ENCODE data around the gene SAPCD2.

The SAPCD2 gene

GRCh38 chr9:137112564-137113384 lies 42.4 kb upstream of the SAPCD2 start:
- Histone ChIP-seq H3K4me3 (ENCODE audit: low read length in 2 of 2) (no peak overlapping the region), H3K9me3 (ENCODE audit: control insufficient read depth in 2 of 2, low read length in 2 of 2) (no peaks in the 10 kb centered on the region), H3K27ac (ENCODE audit: low read length) (no peak overlapping the region), H3K27me3 (ENCODE audit: control insufficient read depth in 1 of 2, insufficient read depth in 2 of 2, low read length in 2 of 2) (peaks cover 0 to 5% of the 10 kb centered on the region in 2 donors), H3K36me3 (ENCODE audit: control insufficient read depth in 2 of 2, insufficient read depth in 2 of 2, low read length in 2 of 2) (peaks cover 0 to 9% of the 10 kb centered on the region in 2 donors), H3K9ac (ENCODE audit: low read length in 2 of 2) (no peak overlapping the region), H3K4me1 (ENCODE audit: control insufficient read depth, insufficient read depth, low read length) (peaks cover 6% of the 10 kb centered on the region)

GRCh38 chr9:137111788-137112563 lies 41.6 kb upstream of the SAPCD2 start:
- no peak overlapping the region for H3K9ac ChIP-seq (ENCODE audit: low read length in 2 of 2)
- H3K36me3 ChIP-seq (ENCODE audit: control insufficient read depth in 2 of 2, insufficient read depth in 2 of 2, low read length in 2 of 2): peaks cover 0 to 11% of the 10 kb centered on the region in 2 donors
- peaks cover 0 to 5% of the 10 kb centered on the region in 2 donors for H3K27me3 ChIP-seq (ENCODE audit: control insufficient read depth in 1 of 2, insufficient read depth in 2 of 2, low read length in 2 of 2)
- no peaks in the 10 kb centered on the region for H3K9me3 ChIP-seq (ENCODE audit: control insufficient read depth in 2 of 2, low read length in 2 of 2)
- H3K27ac ChIP-seq (ENCODE audit: low read length): no peak overlapping the region
- H3K4me1 ChIP-seq (ENCODE audit: control insufficient read depth, insufficient read depth, low read length): peaks cover 6% of the 10 kb centered on the region
- no peak overlapping the region for H3K4me3 ChIP-seq (ENCODE audit: low read length in 2 of 2)

DNA sequence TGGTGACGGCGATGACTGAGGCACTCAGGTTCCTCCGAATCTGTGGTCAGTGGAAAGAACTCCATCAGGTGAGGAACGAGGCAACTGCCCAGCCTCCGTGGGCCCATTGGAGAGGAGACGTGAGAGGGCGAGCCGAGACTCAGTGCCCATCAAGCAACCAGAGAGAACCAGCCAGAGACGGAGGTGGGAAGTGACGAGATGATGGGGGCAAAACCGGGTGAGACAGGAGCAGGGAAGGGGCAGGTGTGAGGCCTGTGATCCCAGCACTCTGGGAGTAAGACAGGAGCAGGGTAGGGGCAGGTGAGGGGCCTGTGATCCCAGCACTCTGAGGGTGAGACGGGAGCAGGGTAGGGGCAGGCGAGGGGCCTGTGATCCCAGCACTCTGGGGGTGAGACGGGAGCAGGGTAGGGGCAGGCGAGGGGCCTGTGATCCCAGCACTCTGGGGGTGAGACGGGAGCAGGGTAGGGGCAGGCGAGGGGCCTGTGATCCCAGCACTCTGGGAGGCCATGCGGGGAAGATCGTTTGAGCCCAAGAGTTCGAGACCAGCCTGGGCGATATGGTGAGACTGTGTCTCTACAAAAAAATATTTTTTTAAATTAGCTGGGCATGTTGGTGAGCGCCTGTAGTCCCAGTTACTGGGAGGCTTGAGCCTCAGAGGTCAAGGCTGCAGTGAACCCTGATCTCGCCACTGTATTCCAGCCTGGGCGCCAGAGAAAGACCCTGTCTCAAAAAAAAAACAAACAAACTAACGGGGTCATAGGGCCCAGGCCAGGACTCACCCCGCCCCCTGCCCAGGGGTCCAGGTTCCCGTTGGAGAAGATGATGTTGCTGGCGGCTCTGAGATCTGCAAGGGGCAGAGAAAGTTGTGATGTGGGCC lies 40.8 kb upstream of the SAPCD2 start:
- Histone ChIP-seq H3K4me1 (ENCODE audit: control insufficient read depth, insufficient read depth, low read length) (peaks cover 6% of the 10 kb centered on the region), H3K4me3 (ENCODE audit: low read length in 2 of 2) (no peak overlapping the region), H3K27me3 (ENCODE audit: control insufficient read depth in 1 of 2, insufficient read depth in 2 of 2, low read length in 2 of 2) (peaks cover 0 to 4% of the 10 kb centered on the region in 2 donors), H3K9me3 (ENCODE audit: control insufficient read depth in 2 of 2, low read length in 2 of 2) (no peaks in the 10 kb centered on the region), H3K9ac (ENCODE audit: low read length in 2 of 2) (no peak overlapping the region), H3K36me3 (ENCODE audit: control insufficient read depth in 2 of 2, insufficient read depth in 2 of 2, low read length in 2 of 2) (peaks cover 0 to 16% of the 10 kb centered on the region in 2 donors), H3K27ac (ENCODE audit: low read length) (no peak overlapping the region)

GRCh38 chr9:137110147-137110910 lies 40.0 kb upstream of the SAPCD2 start:
- H3K27ac ChIP-seq (ENCODE audit: low read length): no peak overlapping the region
- H3K27me3 ChIP-seq (ENCODE audit: control insufficient read depth in 1 of 2, insufficient read depth in 2 of 2, low read length in 2 of 2): no peaks in the 10 kb centered on the region
- no peak overlapping the region for H3K9ac ChIP-seq (ENCODE audit: low read length in 2 of 2)
- peaks cover 6% of the 10 kb centered on the region for H3K4me1 ChIP-seq (ENCODE audit: control insufficient read depth, insufficient read depth, low read length)
- peaks cover 5 to 19% of the 10 kb centered on the region in 2 donors for H3K36me3 ChIP-seq (ENCODE audit: control insufficient read depth in 2 of 2, insufficient read depth in 2 of 2, low read length in 2 of 2)
- no peak overlapping the region for H3K4me3 ChIP-seq (ENCODE audit: low read length in 2 of 2)
- no peaks in the 10 kb centered on the region for H3K9me3 ChIP-seq (ENCODE audit: control insufficient read depth in 2 of 2, low read length in 2 of 2)

DNA sequence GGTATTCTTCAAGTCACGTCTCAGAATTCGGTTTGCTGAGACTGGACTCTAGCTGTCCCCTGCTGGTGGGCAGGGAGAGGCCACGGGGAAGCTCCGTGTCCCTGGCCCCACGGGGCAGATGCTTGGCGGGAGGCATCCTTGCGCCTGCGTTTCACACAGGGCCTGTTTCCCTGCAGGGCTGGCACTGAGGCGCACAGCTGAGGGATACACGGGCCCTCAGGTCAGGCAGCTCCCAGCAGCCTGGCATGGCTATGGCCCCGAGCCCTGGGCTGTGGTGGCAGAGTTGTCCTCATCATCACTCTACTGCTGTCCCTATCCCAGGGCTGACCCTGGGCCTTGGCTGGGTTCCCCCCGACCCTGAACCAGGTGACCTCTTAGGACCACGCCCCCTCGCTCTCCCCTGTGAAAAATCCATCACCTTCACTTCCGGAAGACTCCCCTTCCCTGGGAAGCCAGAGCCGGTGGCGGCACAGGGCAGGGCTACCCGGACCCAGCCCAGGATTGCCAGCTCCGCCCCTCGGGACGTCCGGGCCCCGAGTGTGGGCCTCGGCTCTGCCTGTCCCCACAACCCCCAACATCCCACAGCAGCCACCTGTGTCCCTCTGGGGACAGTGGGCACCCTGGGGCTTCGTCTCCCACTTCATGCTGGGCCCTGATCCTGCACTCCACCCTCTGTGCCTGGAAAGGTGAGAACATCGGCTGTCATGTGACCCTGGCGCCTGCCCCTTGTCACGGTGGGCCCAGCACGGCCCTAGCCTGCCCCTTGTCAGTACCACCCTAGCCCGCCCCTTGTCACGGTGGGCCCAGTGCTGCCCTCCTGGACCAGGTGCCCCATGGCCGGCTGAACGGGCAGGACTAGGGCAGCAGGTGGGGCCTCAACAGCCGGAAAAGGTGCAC lies 39.1 kb upstream of the SAPCD2 start:
- H3K4me1 ChIP-seq (ENCODE audit: control insufficient read depth, insufficient read depth, low read length): no peaks in the 10 kb centered on the region
- H3K27ac ChIP-seq (ENCODE audit: low read length): no peak overlapping the region
- H3K36me3 ChIP-seq (ENCODE audit: control insufficient read depth in 2 of 2, insufficient read depth in 2 of 2, low read length in 2 of 2): peaks cover 10 to 25% of the 10 kb centered on the region in 2 donors
- H3K27me3 ChIP-seq (ENCODE audit: control insufficient read depth in 1 of 2, insufficient read depth in 2 of 2, low read length in 2 of 2): no peaks in the 10 kb centered on the region
- no peak overlapping the region for H3K4me3 ChIP-seq (ENCODE audit: low read length in 2 of 2)
- H3K9me3 ChIP-seq (ENCODE audit: control insufficient read depth in 2 of 2, low read length in 2 of 2): no peaks in the 10 kb centered on the region
- H3K9ac ChIP-seq (ENCODE audit: low read length in 2 of 2): no peak overlapping the region

GRCh38 chr9:137108608-137109249 lies 38.4 kb upstream of the SAPCD2 start:
- Histone ChIP-seq H3K9ac (ENCODE audit: low read length in 2 of 2) (no peak overlapping the region), H3K36me3 (ENCODE audit: control insufficient read depth in 2 of 2, insufficient read depth in 2 of 2, low read length in 2 of 2) (peaks cover 15 to 30% of the 10 kb centered on the region in 2 donors), H3K27me3 (ENCODE audit: control insufficient read depth in 1 of 2, insufficient read depth in 2 of 2, low read length in 2 of 2) (no peaks in the 10 kb centered on the region), H3K27ac (ENCODE audit: low read length) (no peak overlapping the region), H3K9me3 (ENCODE audit: control insufficient read depth in 2 of 2, low read length in 2 of 2) (no peaks in the 10 kb centered on the region), H3K4me1 (ENCODE audit: control insufficient read depth, insufficient read depth, low read length) (no peaks in the 10 kb centered on the region), H3K4me3 (ENCODE audit: low read length in 2 of 2) (no peak overlapping the region)

DNA sequence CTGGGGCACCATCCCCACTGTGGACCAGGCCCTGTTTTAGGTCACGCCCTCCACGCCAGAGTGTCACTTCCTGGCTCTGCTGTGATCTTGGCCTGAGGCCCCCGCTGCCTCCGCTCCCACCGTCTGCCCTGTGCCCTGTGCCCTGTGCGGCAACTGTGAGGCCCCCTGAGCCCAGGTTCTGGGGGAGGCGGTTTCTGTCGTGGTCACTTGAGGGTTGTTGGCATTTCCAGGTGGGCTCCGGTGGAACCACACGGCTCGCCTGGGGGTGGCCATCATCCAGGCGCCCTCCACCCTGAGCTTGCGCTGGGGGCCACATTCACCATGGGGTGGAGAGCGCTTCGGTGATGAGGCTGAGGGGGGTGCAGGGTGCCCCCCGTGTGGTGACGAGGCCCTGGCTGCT lies 37.6 kb upstream of the SAPCD2 start:
- H3K4me1 ChIP-seq (ENCODE audit: control insufficient read depth, insufficient read depth, low read length): no peaks in the 10 kb centered on the region
- no peak overlapping the region for H3K9ac ChIP-seq (ENCODE audit: low read length in 2 of 2)
- H3K9me3 ChIP-seq (ENCODE audit: control insufficient read depth in 2 of 2, low read length in 2 of 2): no peaks in the 10 kb centered on the region
- no peaks in the 10 kb centered on the region for H3K27me3 ChIP-seq (ENCODE audit: control insufficient read depth in 1 of 2, insufficient read depth in 2 of 2, low read length in 2 of 2)
- H3K4me3 ChIP-seq (ENCODE audit: low read length in 2 of 2): no peak overlapping the region
- H3K36me3 ChIP-seq (ENCODE audit: control insufficient read depth in 2 of 2, insufficient read depth in 2 of 2, low read length in 2 of 2): peaks cover 23 to 38% of the 10 kb centered on the region in 2 donors
- no peak overlapping the region for H3K27ac ChIP-seq (ENCODE audit: low read length)

DNA sequence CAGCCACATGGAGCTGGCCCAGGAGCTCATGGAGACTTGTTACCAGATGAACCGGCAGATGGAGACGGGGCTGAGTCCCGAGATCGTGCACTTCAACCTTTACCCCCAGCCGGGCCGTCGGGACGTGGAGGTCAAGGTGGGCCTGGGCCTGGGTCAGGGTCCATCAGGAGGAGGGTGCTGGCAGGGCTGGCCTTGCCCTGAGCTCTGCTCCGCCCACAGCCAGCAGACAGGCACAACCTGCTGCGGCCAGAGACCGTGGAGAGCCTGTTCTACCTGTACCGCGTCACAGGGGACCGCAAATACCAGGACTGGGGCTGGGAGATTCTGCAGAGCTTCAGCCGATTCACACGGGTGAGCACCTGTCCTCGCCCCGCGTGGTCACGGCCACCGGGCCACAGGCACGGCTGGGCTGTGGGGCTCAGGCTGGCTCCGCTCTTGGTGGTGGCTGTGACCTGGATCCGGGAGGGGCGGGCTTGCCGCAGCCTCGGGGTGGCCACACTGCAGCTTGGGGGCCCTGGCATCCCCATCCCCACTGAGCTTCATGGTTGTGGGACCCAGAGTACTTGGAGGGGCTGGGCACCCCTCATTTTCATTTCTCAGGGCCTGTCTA lies 37.1 kb upstream of the SAPCD2 start:
- H3K9ac ChIP-seq (ENCODE audit: low read length in 2 of 2): no peak overlapping the region
- no peak overlapping the region for H3K27ac ChIP-seq (ENCODE audit: low read length)
- no peaks in the 10 kb centered on the region for H3K4me1 ChIP-seq (ENCODE audit: control insufficient read depth, insufficient read depth, low read length)
- H3K4me3 ChIP-seq (ENCODE audit: low read length in 2 of 2): no peak overlapping the region
- H3K27me3 ChIP-seq (ENCODE audit: control insufficient read depth in 1 of 2, insufficient read depth in 2 of 2, low read length in 2 of 2): no peaks in the 10 kb centered on the region
- H3K36me3 ChIP-seq (ENCODE audit: control insufficient read depth in 2 of 2, insufficient read depth in 2 of 2, low read length in 2 of 2): peaks cover 29 to 40% of the 10 kb centered on the region in 2 donors
- H3K9me3 ChIP-seq (ENCODE audit: control insufficient read depth in 2 of 2, low read length in 2 of 2): no peaks in the 10 kb centered on the region

All from stomach smooth muscle (tissue), 2 donors.